Measurements from ENCODE around the gene ZSWIM7. TPM values are rescaled to one million over a fixed set of nuclear protein-coding genes. Genes with fewer than 3 reads are reported as not detected.

Gene ZSWIM7
- total RNA-seq, 1 experiment from 2014 or later = 19.1 TPM

DNA sequence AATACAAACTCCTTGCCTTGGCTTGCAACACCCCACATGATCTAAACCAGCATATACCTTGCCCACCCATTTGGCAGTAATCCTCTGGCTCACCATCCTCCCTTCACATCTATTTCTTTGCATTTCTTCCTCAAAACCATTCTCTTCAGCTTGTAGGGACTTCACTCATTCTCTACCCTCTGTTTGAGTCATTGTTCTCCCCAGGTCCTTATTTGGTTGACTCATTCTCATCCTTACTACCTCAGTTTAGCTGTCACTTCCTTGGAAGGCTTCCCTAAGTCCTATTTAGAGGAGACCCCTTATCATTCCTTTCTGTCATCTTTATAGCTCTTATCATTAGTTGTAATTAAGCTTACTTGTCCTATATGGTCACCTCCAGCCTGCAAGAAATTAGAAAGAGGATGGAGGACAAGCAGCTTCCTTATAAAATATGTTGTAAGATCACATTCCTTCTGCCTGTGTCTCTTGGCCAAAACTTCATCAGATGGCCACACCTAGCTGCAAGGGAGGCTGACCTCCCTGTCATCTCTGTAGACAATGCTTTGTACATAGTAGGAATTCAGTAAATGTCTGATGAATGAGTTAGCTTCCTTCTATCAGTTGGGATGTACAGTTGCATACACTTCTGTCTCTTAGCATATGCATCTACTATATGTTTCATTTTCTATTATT lies 1.9 kb upstream of the ZSWIM7 start:
- no peak overlapping the region for H2AFZ ChIP-seq
- TF ChIP-seq, protein P1, sequence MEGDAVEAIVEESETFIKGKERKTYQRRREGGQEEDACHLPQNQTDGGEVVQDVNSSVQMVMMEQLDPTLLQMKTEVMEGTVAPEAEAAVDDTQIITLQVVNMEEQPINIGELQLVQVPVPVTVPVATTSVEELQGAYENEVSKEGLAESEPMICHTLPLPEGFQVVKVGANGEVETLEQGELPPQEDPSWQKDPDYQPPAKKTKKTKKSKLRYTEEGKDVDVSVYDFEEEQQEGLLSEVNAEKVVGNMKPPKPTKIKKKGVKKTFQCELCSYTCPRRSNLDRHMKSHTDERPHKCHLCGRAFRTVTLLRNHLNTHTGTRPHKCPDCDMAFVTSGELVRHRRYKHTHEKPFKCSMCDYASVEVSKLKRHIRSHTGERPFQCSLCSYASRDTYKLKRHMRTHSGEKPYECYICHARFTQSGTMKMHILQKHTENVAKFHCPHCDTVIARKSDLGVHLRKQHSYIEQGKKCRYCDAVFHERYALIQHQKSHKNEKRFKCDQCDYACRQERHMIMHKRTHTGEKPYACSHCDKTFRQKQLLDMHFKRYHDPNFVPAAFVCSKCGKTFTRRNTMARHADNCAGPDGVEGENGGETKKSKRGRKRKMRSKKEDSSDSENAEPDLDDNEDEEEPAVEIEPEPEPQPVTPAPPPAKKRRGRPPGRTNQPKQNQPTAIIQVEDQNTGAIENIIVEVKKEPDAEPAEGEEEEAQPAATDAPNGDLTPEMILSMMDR (conservative IDR thresholded peaks at IDR 0.05) = no peak
- no peak for TF ChIP-seq EZH2 (IDR thresholded peaks at IDR 0.05; ENCODE audit: low read depth)
- peaks cover 20% of the 10 kb centered on the region for H3F3A ChIP-seq (ENCODE audit: insufficient read depth, low read depth)
- H3K36me3 ChIP-seq (ENCODE audit: low read depth) = peaks cover 37% of the 10 kb centered on the region
- H3K9me3 ChIP-seq (ENCODE audit: insufficient read depth, low read depth) = peaks cover 9% of the 10 kb centered on the region; the same call in 1 of the 2 replicates
- intact Hi-C loops (cut with micrococcal nuclease; ENCODE audit: unreplicated experiment) = no loop called here
- POLR2A ChIA-PET (ENCODE audit: unreplicated experiment) = interaction anchor here (0.6 to 0.7 kb wide), 3 partner anchors 351 to 1591 kb away, joined by 3 to 8 read pairs (median 6); no protein-coding TSS in a partner anchor
- peak overlapping the region; percentile 85; the same call in 1 of the 2 replicates for H3K4me3 ChIP-seq
- no peaks in the 10 kb centered on the region for H3K27me3 ChIP-seq (ENCODE audit: insufficient read depth, low read depth)
- no peak overlapping the region; the same call in 1 of the 2 replicates for H3K27ac ChIP-seq
- no TSS peak for BruUV-seq (replicated peaks)
- H3K9me2 ChIP-seq (ENCODE audit: insufficient read depth) = no peaks in the 10 kb centered on the region
- H3K4me2 ChIP-seq = peak overlapping the region; percentile 89
- CTCF ChIA-PET = no interaction called here
- peak in 1 of 2 experiments; percentile 53 for DNase-seq
- H3K4me1 ChIP-seq (replicated peaks; ENCODE audit: insufficient read depth) = peaks cover 21% of the 10 kb centered on the region
- peaks cover 54% of the 10 kb centered on the region for H3K79me2 ChIP-seq (ENCODE audit: low read depth)
- peaks cover 8% of the 10 kb centered on the region; the same call in 1 of the 2 replicates for H4K20me1 ChIP-seq (ENCODE audit: insufficient read depth)

DNA sequence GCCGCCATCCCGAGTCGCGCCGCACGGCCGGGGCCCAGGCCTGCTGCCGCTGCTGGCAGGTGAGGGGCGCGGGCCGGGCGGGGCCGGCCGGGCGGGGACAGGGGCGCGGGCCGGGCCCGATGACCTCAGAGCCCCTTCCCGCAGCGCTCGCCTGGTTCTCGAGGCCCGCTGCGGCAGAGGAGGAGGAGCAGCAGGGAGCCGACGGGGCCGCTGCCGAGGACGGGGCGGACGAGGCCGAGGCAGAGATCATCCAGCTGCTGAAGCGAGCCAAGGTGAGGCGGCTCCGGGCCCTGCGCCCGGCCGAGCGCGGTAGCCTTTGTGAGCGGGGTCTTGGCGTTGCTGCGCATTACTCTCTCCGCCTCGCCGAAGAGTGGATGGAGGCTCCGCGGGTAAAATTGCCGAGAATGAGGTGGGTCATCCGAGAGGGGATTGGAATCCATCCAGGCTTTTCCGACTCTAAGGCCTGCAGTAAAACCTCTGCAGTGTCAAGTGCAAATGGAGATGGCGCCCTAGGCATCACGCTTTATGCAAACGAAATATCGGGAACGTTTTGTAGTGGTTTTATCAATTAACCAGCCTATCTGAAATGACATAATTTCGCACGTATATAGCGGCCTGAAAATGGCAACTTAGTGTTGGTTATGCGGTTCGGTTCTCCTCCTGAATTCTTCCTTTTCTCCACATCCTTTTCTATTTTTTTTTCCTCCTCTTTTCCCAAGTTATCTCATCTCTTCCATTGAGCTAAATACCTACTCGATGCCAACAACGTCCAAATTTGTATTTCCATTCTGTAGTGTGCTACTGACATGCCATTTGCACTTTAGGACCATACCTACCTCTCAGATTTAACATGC lies 697 bp upstream of the ZSWIM7 start:
- H2AFZ ChIP-seq = no peak overlapping the region
- H3K9me3 ChIP-seq (ENCODE audit: insufficient read depth, low read depth) = peaks cover 9% of the 10 kb centered on the region; the same call in 1 of the 2 replicates
- H4K20me1 ChIP-seq (ENCODE audit: insufficient read depth) = peaks cover 8% of the 10 kb centered on the region; the same call in 1 of the 2 replicates
- intact Hi-C loops (cut with micrococcal nuclease; ENCODE audit: unreplicated experiment) = loop anchor here (2.0 to 5.0 kb wide), 3 partner anchors 79 to 349 kb away; no protein-coding TSS in a partner anchor
- H3K4me1 ChIP-seq (replicated peaks; ENCODE audit: insufficient read depth) = peaks cover 21% of the 10 kb centered on the region
- peaks cover 20% of the 10 kb centered on the region for H3F3A ChIP-seq (ENCODE audit: insufficient read depth, low read depth)
- peak overlapping the region; percentile 85 for H3K4me3 ChIP-seq
- peaks cover 29% of the 10 kb centered on the region for H3K36me3 ChIP-seq (ENCODE audit: low read depth)
- peak overlapping the region; percentile 97 for H3K27ac ChIP-seq
- ChIA-PET CTCF (interaction anchor here (1.3 to 1.6 kb wide), 2 partner anchors 29 to 55 kb away, joined by 4 to 8 read pairs; partner anchors contain the start of gene ADORA2B), POLR2A (ENCODE audit: unreplicated experiment) (interaction anchor here (0.5 to 0.7 kb wide), 6 partner anchors 8 to 364 kb away, joined by 3 to 15 read pairs (median 6); no protein-coding TSS in a partner anchor)
- H3K27me3 ChIP-seq (ENCODE audit: insufficient read depth, low read depth) = no peaks in the 10 kb centered on the region
- peaks cover 60% of the 10 kb centered on the region for H3K79me2 ChIP-seq (ENCODE audit: low read depth)
- no peaks in the 10 kb centered on the region for H3K9me2 ChIP-seq (ENCODE audit: insufficient read depth)
- TF ChIP-seq, protein P1 (conservative IDR thresholded peaks at IDR 0.05) = no peak
- TF ChIP-seq EZH2 (IDR thresholded peaks at IDR 0.05; ENCODE audit: low read depth) = no peak
- BruUV-seq (replicated peaks) = no TSS peak
- no peak for DNase-seq
- peak overlapping the region; percentile 89 for H3K4me2 ChIP-seq

GRCh38 chr17:15998031-15998562 lies 1.4 kb downstream of the ZSWIM7 start:
- Histone ChIP-seq H3K27ac (peak overlapping the region; percentile 97), H2AFZ (no peak overlapping the region), H3K4me2 (peak overlapping the region; percentile 89), H3K27me3 (ENCODE audit: insufficient read depth, low read depth) (no peaks in the 10 kb centered on the region), H3K36me3 (ENCODE audit: low read depth) (peaks cover 20% of the 10 kb centered on the region), H4K20me1 (ENCODE audit: insufficient read depth) (peaks cover 8% of the 10 kb centered on the region; the same call in 1 of the 2 replicates), H3F3A (ENCODE audit: insufficient read depth, low read depth) (peaks cover 20% of the 10 kb centered on the region), H3K4me3 (peak overlapping the region; percentile 85; the same call in 1 of the 2 replicates), H3K4me1 (replicated peaks; ENCODE audit: insufficient read depth) (peaks cover 21% of the 10 kb centered on the region), H3K79me2 (ENCODE audit: low read depth) (peaks cover 45% of the 10 kb centered on the region), H3K9me3 (ENCODE audit: insufficient read depth, low read depth) (peaks cover 9% of the 10 kb centered on the region; the same call in 1 of the 2 replicates), H3K9me2 (ENCODE audit: insufficient read depth) (no peaks in the 10 kb centered on the region)
- DNase-seq = no peak
- ChIA-PET POLR2A (ENCODE audit: unreplicated experiment) (interaction anchor here (0.6 to 0.7 kb wide), 3 partner anchors 12 to 52 kb away, joined by 5 to 19 read pairs (median 5); no protein-coding TSS in a partner anchor), CTCF (interaction anchor here (0.7 to 1.3 kb wide), 2 partner anchors 51 to 53 kb away, joined by 5 to 6 read pairs; partner anchors contain the start of gene ADORA2B)
- TF ChIP-seq, protein P1 (conservative IDR thresholded peaks at IDR 0.05) = no peak
- TF ChIP-seq EZH2 (IDR thresholded peaks at IDR 0.05; ENCODE audit: low read depth) = no peak
- intact Hi-C loops (cut with micrococcal nuclease; ENCODE audit: unreplicated experiment) = loop anchor here (1.0 to 5.0 kb wide), 8 partner anchors 17 to 347 kb away; partner anchors contain the start of gene ADORA2B
- BruUV-seq (replicated peaks) = no TSS peak
